ENCODE measurements around the gene KLK15. TPM values are rescaled to one million over a fixed set of nuclear protein-coding genes. Genes with fewer than 3 reads are reported as not detected.

KLK15 gene
- total and polyA plus RNA-seq, 7 donors, result 2.1 to 10.2 (median 2.8) TPM; not detected in 4

DNA sequence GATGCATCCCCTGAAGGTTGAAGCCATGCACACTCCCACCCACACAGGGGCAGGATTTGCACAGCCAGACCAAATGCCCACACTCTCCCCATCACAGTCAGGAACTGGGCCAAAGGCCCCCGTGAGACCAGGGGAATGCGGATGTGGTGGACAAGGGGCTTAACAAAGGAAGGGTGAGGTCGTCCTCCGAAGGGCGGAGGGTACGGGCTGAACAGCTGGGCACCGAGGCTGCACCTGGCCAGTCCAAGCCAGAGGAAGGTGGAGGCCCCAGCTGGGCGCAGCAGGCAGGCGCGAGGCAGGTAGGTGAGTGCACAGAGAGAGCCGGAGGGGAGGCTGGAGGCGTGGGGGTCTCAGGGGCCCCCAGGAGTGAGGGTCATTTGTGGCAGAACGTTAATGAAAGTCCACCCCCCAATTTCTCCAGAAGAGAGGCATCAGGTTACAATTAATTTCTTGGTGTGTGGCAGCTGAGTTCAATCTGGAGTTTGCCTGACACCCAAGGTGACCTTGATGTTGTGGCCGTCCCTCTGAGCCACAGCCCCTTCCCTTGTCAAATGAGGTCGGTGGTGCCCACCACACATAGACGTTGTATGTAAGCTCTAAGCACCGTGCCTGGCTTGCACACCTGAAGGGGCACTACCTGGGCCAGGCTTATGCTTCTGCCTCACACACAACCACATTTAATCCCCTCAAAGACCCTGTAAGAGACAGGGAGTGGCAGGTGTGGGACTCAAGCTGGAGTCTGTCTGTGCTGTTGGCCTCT, 2.9 kb downstream of the KLK15 start:
- H3K4me3 ChIP-seq, result no peak overlapping the region
- WGBS, 2 donors, result 39 to 49% methylated on average over 17 of the region's 17 CpGs
- TF ChIP-seq POLR2A (IDR thresholded peaks at IDR 0.05) (no peak), EP300 (IDR thresholded peaks at IDR 0.05) (no peak), POLR2AphosphoS5 (IDR thresholded peaks at IDR 0.05) (no peak)
- TF ChIP-seq, protein P1, sequence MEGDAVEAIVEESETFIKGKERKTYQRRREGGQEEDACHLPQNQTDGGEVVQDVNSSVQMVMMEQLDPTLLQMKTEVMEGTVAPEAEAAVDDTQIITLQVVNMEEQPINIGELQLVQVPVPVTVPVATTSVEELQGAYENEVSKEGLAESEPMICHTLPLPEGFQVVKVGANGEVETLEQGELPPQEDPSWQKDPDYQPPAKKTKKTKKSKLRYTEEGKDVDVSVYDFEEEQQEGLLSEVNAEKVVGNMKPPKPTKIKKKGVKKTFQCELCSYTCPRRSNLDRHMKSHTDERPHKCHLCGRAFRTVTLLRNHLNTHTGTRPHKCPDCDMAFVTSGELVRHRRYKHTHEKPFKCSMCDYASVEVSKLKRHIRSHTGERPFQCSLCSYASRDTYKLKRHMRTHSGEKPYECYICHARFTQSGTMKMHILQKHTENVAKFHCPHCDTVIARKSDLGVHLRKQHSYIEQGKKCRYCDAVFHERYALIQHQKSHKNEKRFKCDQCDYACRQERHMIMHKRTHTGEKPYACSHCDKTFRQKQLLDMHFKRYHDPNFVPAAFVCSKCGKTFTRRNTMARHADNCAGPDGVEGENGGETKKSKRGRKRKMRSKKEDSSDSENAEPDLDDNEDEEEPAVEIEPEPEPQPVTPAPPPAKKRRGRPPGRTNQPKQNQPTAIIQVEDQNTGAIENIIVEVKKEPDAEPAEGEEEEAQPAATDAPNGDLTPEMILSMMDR (IDR thresholded peaks at IDR 0.05), result no peak
- intact Hi-C loops (cut with DNase I), result no loop called here
- DNase-seq, result no peak
- no peaks in the 10 kb centered on the region for H3K36me3 ChIP-seq
- H3K9me3 ChIP-seq, result no peaks in the 10 kb centered on the region
- peaks cover 0 to 29% (median 12%) of the 10 kb centered on the region in 3 donors for H3K27me3 ChIP-seq
- peaks cover 0 to 5% (median 3%) of the 10 kb centered on the region in 4 donors for H3K4me1 ChIP-seq
- H3K27ac ChIP-seq, result no peak overlapping the region

DNA sequence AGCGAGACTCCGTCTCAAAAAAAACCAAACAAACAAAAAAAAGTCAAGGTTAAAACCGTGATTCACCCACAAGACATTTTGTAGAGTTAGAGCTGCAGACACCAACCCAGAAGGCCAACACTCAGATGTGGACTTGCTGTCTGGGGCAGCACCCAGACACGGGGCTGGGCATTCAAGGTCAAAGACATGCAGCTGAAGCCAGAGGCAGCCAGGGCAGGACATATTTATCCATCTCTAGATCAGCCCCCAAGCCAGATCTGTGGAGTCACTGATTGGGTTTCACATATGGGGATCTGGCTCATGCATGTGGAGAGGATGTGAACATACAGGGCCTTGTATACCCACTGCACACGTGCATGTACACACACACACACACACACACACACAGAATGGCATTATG, 3.6 kb downstream of the KLK15 start:
- Histone ChIP-seq H3K27ac (no peak overlapping the region), H3K9me3 (no peaks in the 10 kb centered on the region), H3K4me3 (no peak overlapping the region), H3K27me3 (peaks cover 0 to 28% (median 12%) of the 10 kb centered on the region in 3 donors), H3K4me1 (no peaks in the 10 kb centered on the region), H3K36me3 (no peaks in the 10 kb centered on the region)
- intact Hi-C loops (cut with DNase I), result no loop called here
- DNase-seq, result no peak
- WGBS, 2 donors, result 77% methylated on average over 5 of the region's 5 CpGs
- no peak for TF ChIP-seq POLR2A (IDR thresholded peaks at IDR 0.05)
- no peak for TF ChIP-seq EP300 (IDR thresholded peaks at IDR 0.05)
- TF ChIP-seq POLR2AphosphoS5 (IDR thresholded peaks at IDR 0.05), result no peak
- TF ChIP-seq, protein P1 (IDR thresholded peaks at IDR 0.05), result no peak

DNA sequence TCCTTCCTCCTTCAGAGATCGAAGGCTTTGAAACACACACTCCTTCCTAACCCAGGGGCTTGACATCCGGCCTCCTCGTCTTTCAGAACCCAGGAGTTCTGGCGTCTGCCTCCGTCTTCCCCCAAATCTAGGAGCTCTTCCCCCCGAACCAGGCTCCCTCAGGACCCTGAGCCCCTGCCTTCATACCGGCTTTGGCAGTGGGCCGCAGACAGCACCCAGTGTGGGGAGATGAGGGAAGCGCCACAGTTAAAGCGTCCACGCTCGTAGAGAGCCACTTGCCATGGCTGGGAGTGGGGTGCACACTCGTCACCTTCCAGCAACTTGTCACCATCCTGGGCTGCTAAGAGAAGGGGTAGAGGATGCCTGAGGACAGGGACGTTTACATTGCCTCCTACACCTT, 5.9 kb downstream of the KLK15 start:
- H3K27me3 ChIP-seq, result peaks cover 0 to 37% (median 20%) of the 10 kb centered on the region in 3 donors

DNA sequence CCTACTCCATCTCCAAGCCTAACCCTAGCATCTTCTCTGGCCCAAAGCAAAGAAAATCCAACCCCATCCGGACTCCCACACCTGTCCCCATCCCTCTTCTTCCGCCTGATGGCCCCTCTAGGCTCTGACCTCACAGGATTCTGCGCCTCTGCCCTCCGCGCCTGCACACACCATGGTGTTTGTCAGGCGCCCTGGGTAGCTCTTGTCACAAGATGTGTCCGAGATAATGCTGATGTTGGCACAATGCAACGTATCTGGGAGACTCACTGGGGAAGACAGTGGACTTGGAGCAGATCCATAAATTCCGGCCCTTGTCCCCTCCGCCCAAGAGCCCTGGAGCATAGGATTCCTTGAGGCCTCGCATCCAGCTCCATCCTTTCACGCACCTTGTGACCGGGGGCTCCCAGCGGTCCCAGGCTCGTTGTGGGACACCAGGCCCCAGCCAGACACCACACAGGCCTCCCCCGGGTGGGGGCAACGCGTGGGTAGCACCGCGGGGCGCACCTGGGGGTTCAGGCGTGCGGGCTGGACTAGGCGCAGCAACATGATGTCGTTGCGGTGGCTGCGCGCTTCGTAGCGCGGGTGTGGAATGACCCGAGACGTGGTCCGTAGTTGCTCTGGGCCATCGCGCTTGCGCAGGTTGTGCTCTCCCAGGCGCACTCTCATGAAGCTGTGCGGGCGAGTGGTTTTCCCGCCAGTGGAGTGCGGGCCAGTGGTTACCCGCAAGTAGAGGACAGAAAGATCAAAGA, 6.7 kb downstream of the KLK15 start:
- intact Hi-C loops (cut with DNase I), result no loop called here
- H3K27me3 ChIP-seq, result peaks cover 0 to 45% (median 28%) of the 10 kb centered on the region in 3 donors
- no peak for DNase-seq
- 87 to 94% methylated on average over 43 of the region's 43 CpGs for WGBS, 2 donors
- no peak for TF ChIP-seq EP300 (IDR thresholded peaks at IDR 0.05)
- TF ChIP-seq POLR2AphosphoS5 (IDR thresholded peaks at IDR 0.05), result no peak
- TF ChIP-seq POLR2A (IDR thresholded peaks at IDR 0.05), result no peak
- TF ChIP-seq, protein P1 (IDR thresholded peaks at IDR 0.05), result no peak
- H3K9me3 ChIP-seq, result no peaks in the 10 kb centered on the region
- no peaks in the 10 kb centered on the region for H3K4me1 ChIP-seq
- no peak overlapping the region for H3K4me3 ChIP-seq
- no peaks in the 10 kb centered on the region for H3K36me3 ChIP-seq
- H3K27ac ChIP-seq, result no peak overlapping the region

More for the DNA sequence above, 5.9 kb downstream of the KLK15 start:
- Histone ChIP-seq H3K4me3 (no peak overlapping the region), H3K9me3 (no peaks in the 10 kb centered on the region), H3K4me1 (no peaks in the 10 kb centered on the region), H3K36me3 (no peaks in the 10 kb centered on the region), H3K27ac (no peak overlapping the region)
- intact Hi-C loops (cut with DNase I), result no loop called here
- DNase-seq, result no peak
- TF ChIP-seq POLR2AphosphoS5 (IDR thresholded peaks at IDR 0.05) (no peak), POLR2A (IDR thresholded peaks at IDR 0.05) (no peak), EP300 (IDR thresholded peaks at IDR 0.05) (no peak)
- TF ChIP-seq, protein P1 (IDR thresholded peaks at IDR 0.05), result no peak
- WGBS, 2 donors, result 84 to 91% methylated on average over 14 of the region's 14 CpGs

All from sigmoid colon (tissue), 7 donors.